Measurements from ENCODE around the gene ABHD17A.

ABHD17A gene

GRCh38 chr19:1885398-1886119 is at the start of gene ABHD17A:
TSS of gene ABHD17A (minus strand) at chr19:1885496. CDS start at chr19:1881566, 3,930 bp downstream.
- peak; percentile 97 for DNase-seq

GRCh38 chr19:1933942-1934341 is 48.6 kb upstream of the ABHD17A start:
- DNase-seq: no peak

GRCh38 chr19:1933244-1933643 is 47.9 kb upstream of the ABHD17A start:
- no peak for DNase-seq

- no peak for DNase-seq
Measured at GRCh38 chr19:1932395-1932794, 47.1 kb upstream of the ABHD17A start.

GRCh38 chr19:1931445-1931844 is 46.1 kb upstream of the ABHD17A start:
- no peak for DNase-seq

GRCh38 chr19:1929021-1929742 is 43.9 kb upstream of the ABHD17A start:
- DNase-seq: peak; percentile 88

GRCh38 chr19:1925544-1925943 is 40.2 kb upstream of the ABHD17A start:
- DNase-seq: no peak

- DNase-seq: no peak
Measured at GRCh38 chr19:1924320-1924961, 39.1 kb upstream of the ABHD17A start.

- DNase-seq: peak; percentile 81
Measured at GRCh38 chr19:1923319-1923718, 38.0 kb upstream of the ABHD17A start.

- no peak for DNase-seq
Measured at GRCh38 chr19:1922803-1923202, 37.5 kb upstream of the ABHD17A start.

GRCh38 chr19:1921825-1922224 is 36.5 kb upstream of the ABHD17A start:
- peak; percentile 57 for DNase-seq

- no peak for DNase-seq
Measured at GRCh38 chr19:1921326-1921725, 36.0 kb upstream of the ABHD17A start.

- no peak for DNase-seq
Measured at GRCh38 chr19:1920644-1921043, 35.3 kb upstream of the ABHD17A start.

GRCh38 chr19:1918975-1919374 is 33.7 kb upstream of the ABHD17A start:
- no peak for DNase-seq

GRCh38 chr19:1917926-1918325 is 32.6 kb upstream of the ABHD17A start:
- no peak for DNase-seq

- no peak for DNase-seq
Measured at GRCh38 chr19:1917146-1917545, 31.9 kb upstream of the ABHD17A start.

- DNase-seq: no peak
Measured at GRCh38 chr19:1914826-1915341, 29.6 kb upstream of the ABHD17A start.

GRCh38 chr19:1913781-1914577 is 28.7 kb upstream of the ABHD17A start:
- DNase-seq: no peak

GRCh38 chr19:1912760-1913505 is 27.6 kb upstream of the ABHD17A start:
- DNase-seq: no peak

GRCh38 chr19:1911995-1912394 is 26.7 kb upstream of the ABHD17A start:
- no peak for DNase-seq

GRCh38 chr19:1911098-1911497 is 25.8 kb upstream of the ABHD17A start:
- DNase-seq: no peak

GRCh38 chr19:1910177-1910576 is 24.9 kb upstream of the ABHD17A start:
- no peak for DNase-seq
